Measurements from ENCODE around the gene CPHXL2. TPM values are rescaled to one million over a fixed set of nuclear protein-coding genes. Genes with fewer than 3 reads are reported as not detected.
A peak's percentile ranks its signal among the peaks of the same experiment; 100 is the strongest.

The CPHXL2 gene
- not detected for polyA plus RNA-seq (ENCODE audit: insufficient read length)

GRCh38 chr16:75676909-75677308 is at the start of gene CPHXL2:
TSS of gene CPHXL2 (minus strand) at chr16:75677009. CDS start at chr16:75676999, 10 bp downstream.
- no peak for DNase-seq (ENCODE audit: low read depth)

- no peak for DNase-seq (ENCODE audit: low read depth)
These were observed 49.6 kb upstream of the CPHXL2 start, which contains the start of gene CPHXL for GRCh38 chr16:75726390-75726789. TSS of gene CPHXL (minus strand) at chr16:75726490. CDS start at chr16:75726442, 48 bp downstream.

- no peak for DNase-seq (ENCODE audit: low read depth)
These were observed 41.6 kb upstream of the CPHXL2 start for GRCh38 chr16:75718452-75718851.

GRCh38 chr16:75714661-75715060 is 37.9 kb upstream of the CPHXL2 start:
- no peak for DNase-seq (ENCODE audit: low read depth)

DNA sequence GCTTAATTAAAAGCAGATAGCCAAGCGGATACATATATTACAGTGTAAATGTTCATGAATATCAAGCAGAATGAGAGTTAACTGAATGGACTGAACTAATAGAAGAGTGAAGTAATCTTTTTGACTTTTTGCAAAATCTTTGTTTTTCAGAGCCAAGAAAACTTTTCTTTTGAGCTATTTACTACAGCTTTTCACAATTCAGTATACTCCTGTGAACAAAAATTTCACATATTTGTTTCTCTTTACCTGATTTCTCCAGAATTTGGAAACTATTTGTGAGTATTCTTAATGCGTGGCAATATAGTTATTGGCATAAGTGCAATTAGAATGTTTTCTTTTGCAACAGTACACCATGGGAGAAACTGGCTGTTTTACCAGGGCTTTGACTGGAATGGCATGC is 33.5 kb upstream of the CPHXL2 start:
- DNase-seq (ENCODE audit: low read depth): no peak

DNA sequence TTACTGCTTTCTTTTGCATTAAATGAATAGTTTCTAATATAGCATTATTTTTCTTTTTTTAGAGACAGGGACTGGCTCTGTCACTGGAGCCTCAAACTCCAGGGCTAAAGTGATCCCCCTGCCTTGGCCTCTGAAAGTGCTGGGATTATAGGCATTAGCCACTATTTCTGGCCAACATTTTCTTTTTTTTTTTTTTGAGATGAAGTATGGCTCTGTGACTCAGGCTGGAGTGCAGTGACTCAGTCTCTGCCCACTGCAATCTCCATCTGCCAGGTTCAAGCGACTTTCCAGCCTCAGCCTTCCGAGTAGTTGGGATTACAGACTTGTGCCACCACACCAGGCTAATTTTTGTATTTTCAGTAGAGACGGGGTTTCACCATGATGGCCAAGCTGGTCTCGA is 26.5 kb upstream of the CPHXL2 start:
- no peak for DNase-seq (ENCODE audit: low read depth)

GRCh38 chr16:75702242-75702641 is 25.4 kb upstream of the CPHXL2 start:
- no peak for DNase-seq (ENCODE audit: low read depth)

- DNase-seq (ENCODE audit: low read depth): no peak
These were observed 24.6 kb upstream of the CPHXL2 start, which contains the start of gene DUXB for GRCh38 chr16:75701361-75701760. TSS of gene DUXB (minus strand) at chr16:75701461. CDS start at chr16:75701418, 43 bp downstream.

DNA sequence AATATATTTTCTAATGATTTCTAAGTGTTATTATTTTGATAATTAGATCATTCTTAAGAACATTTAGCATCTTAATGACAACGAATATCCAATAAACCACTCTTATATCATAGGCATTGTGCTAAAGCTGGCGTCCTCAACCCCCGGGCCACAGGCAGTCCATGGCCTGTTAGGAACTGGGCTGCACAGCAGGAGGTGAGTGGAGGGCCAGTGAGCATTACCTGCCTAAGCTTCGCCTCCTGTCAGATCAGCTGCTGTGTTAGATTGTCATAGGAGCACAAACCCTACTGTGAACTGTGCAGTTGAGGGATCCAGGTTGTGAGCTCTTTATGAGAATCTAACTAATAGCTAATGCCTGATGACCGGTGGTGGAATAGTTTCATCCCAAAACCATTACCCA is 20.8 kb upstream of the CPHXL2 start:
- no peak for DNase-seq (ENCODE audit: low read depth)

- DNase-seq (ENCODE audit: low read depth): no peak
These were observed 18.9 kb upstream of the CPHXL2 start for GRCh38 chr16:75695708-75696107.

DNA sequence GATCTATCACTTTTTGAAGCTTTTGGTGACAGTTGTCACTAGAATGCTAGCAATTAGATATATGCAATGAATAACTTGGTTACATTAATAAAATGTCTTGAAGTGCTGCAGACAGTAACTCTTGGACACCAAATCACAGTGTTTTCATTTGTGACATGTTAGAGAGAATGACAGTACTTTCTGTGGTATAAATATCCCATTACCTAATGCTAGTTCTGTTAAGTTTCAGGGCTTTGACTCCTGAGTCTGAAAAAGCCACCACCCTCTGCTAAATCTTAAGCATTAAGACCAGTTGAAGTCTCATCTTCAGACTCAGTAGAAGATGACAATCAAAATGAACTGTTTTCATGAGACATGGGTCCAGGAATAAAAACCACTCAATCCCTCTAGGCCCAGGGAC is 10.6 kb upstream of the CPHXL2 start:
- no peak for DNase-seq (ENCODE audit: low read depth)

DNA sequence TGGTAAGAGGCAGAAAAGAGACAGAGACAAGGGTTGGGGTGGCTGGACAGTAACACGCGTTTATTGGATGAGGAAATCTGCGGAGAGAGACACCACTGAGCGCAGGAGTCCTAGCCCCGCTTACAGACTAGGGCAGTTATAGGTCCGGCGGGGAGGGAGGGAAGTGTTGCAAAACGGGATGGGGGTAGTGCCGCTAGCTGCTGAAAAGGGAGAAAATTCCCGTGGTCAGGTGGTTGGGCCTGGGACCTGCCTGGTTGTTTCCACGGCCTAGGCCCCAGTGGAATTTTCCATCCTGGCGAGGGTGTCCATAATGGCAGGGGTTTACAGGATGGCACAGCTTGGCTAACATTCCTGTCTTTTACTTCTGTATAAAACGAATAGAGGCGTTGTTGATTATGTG is 5.5 kb upstream of the CPHXL2 start:
- no peak for DNase-seq (ENCODE audit: low read depth)

DNA sequence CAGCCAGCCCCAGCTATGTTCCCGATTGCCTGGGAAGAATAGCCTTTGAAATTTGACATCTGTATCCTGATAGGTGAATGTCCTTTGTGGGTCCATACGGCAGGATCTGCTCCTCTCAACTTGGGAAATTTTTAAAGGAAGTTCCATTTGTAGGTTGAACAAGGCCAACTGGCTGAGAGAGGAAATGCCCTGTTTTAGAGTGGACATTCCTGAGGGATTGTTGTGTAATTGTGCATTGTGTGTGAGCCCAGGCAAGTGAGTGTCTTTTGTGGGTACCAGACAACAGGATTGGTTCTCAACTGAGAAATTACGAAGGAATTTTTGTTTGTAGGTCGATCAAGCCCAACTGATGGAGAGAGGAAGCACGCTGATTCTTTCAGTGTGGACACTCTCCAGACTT is 2.6 kb upstream of the CPHXL2 start:
- no peak for DNase-seq (ENCODE audit: low read depth)

DNA sequence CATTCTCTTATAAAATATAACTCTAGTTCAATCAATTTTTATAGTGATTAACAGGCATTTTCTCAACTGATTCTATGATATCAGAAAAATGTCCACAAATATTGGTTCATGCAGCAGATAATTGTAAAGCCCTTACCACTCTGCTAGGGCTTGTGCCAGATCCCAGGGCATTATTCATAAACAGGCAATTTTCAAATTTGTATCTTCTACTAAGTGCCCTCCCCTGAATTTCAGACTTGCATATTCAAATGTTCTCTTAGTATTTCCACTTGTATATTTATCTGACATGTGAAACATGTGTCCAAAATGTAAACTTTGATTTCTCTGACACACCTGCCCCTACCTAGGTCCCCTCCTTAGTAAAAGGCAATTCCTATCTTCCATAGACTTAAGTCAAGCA is 9.3 kb downstream of the CPHXL2 start:
- DNase-seq (ENCODE audit: low read depth): no peak

DNA sequence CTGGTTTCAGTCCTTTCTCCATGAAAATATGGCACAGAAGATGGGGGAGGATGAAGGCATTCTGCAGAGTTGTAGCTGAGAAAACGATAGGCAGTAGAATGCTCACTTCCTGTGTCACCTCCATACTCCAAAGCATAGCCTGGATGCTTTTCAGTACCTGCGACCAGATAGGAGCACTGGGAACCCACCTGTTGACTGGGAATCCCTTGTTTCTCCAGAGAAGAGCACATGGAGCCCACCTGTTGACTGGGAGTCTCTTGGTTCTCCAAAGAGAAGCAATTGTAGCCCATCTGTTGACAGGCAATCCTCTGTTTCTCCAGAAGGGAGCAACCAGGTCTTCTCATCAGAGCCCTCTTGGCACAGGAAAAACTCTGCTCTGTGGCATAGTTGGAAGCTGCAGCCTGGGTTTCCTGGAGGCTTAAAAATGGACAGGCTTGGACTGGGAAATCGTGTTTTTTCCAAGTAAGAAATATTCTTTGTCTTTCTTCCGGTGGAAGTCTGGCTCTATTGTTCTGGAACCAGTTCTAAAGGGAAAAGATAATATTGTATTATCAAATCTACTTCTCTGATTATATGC is 16.0 kb downstream of the CPHXL2 start:
- no peak for DNase-seq (ENCODE audit: low read depth)

- DNase-seq (ENCODE audit: low read depth): no peak
These were observed 16.5 kb downstream of the CPHXL2 start for GRCh38 chr16:75660321-75660720.

- DNase-seq (ENCODE audit: low read depth): no peak
These were observed 18.6 kb downstream of the CPHXL2 start for GRCh38 chr16:75658175-75658574.

GRCh38 chr16:75653922-75654321 is 22.9 kb downstream of the CPHXL2 start:
- DNase-seq (ENCODE audit: low read depth): no peak

GRCh38 chr16:75648265-75649076 is 28.3 kb downstream of the CPHXL2 start:
- DNase-seq (ENCODE audit: low read depth): peak; percentile 58

DNA sequence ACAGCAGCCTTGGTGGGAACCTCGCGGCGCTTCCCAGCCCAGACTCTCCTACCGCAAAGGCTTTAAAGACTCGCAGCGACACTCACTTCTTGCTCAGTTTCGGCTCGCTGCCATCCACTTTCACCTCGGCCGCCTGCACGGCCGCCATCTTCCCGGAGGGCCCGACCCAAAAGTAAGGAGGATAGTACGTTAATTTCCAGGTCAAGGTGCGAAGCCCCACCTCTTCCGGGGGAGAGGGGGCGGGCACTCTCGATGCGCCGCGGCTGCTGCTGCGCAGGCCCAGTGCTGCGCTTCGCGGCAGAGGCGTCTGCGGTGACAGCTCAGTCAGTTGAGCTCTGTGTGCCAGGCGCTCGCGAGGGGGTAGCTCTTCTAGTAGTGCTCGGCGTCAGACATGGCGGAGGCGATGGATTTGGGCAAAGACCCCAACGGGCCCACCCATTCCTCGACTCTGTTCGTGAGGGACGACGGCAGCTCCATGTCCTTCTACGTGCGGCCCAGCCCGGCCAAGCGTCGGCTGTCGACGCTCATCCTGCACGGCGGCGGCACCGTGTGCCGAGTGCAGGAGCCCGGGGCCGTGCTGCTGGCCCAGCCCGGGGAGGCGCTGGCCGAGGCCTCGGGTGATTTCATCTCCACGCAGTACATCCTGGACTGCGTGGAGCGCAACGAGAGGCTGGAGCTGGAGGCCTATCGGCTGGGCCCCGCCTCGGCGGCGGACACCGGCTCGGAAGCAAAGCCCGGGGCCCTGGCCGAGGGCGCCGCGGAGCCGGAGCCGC is 29.1 kb downstream of the CPHXL2 start, which contains the start of the genes KARS1 and TERF2IP:
Gene KARS1 (minus strand): TSS at position 174 of the 773 bp plus-strand sequence. CDS start 26 bp downstream, at position 148.
Gene TERF2IP (plus strand): TSS at position 282 of the 773 bp plus-strand sequence. CDS start 110 bp downstream, at position 392.
- DNase-seq (ENCODE audit: low read depth): peak; percentile 87

DNA sequence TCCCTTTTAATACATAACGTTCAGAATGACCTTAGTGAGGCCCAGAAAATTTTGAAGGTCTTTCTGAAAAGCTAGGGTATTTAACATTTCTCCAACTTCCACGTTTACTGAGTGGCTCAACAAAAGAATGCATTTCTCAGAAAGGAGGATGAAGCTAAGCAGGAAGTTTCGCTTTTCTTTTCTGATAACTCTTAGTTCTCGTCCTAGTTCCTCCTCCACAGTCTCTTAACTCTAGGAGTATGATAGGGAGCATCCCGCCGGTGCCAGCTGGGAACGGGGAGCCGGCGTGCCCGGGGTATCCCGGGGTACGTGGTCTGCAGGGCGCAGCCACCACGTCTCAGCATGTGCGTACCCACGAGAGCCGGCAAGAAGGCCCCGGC is 29.7 kb downstream of the CPHXL2 start:
- DNase-seq (ENCODE audit: low read depth): no peak

Measured in forelimb muscle (tissue), 1 donor.